K562 (cell line): ENCODE measurements around the gene CDC14A. TPM values are rescaled to one million over a fixed set of nuclear protein-coding genes. Genes with fewer than 3 reads are reported as not detected.

ENCODE experiments used
- ATAC-seq: fragments of 200-7000 bp; cut with Tn5 transposase; 3 replicates; pipeline ENCODE4 v1.9.1; 2020; ENCODE audit warnings: moderate library complexity
- BruUV-seq: library from RNA; stranded (reverse); fragments of 400-500 nt; replicated peaks from 2 replicates; lab custom pipeline; 2021; lab: Mats Ljungman, UMichigan
- CTCF ChIA-PET: fragments of 300-600 bp; formaldehyde crosslinking; extraction: SDS; loops from one replicate; lab custom pipeline; 2021; ENCODE audit warnings: low intra/inter-chr PET ratio; lab: Yijun Ruan, JAX
- POLR2A ChIA-PET: fragments of 300-600, 350-650 bp; sonication (Branson Sonifier 250); formaldehyde crosslinking; extraction: SDS; loops from one replicate; lab custom pipeline; 2021; ENCODE audit warnings: antibody characterized with exemption, inconsistent platforms; lab: Yijun Ruan, JAX
- DNase-seq, 4 experiments: peaks; one replicate each; pipeline versions ENCODE4 v3.0.0 to v3.0.0-alpha.2; 2011 to 2018; ENCODE audit warnings: low spot score in 3 of 4, mixed read lengths in 3 of 4; ENCODE audit errors: extremely low read depth in 1 of 4
- FAIRE-seq: peaks from 2 replicates; lab custom pipeline; 2011; peaks lifted over from hg19 to GRCh38; lab: Jason Lieb, UNC
- H2AFZ ChIP-seq: 2 replicates; pipeline ENCODE4 v1.6.0; 2011; ENCODE audit warnings: low read depth, low read length, control low read depth, inconsistent platforms
- H3K27ac ChIP-seq: fragments of 200-600 bp; 3 replicates; pipeline ENCODE4 v1.8.0; 2011; ENCODE audit warnings: low read depth, mild to moderate bottlenecking, control low read depth, inconsistent platforms, low read length, moderate library complexity, mixed read lengths; ENCODE audit errors: extremely low read depth
- H3K27me3 ChIP-seq, 2 experiments: fragments of 300-600 bp in 1 of 2; 2 replicates in 1 of 2; 3 replicates in 1 of 2; pipeline versions ENCODE4 v1.6.0 to v1.8.0; 2011; ENCODE audit warnings: inconsistent platforms in 2 of 2, low read length in 2 of 2, mild to moderate bottlenecking in 1 of 2, mixed read lengths in 1 of 2, moderate library complexity in 1 of 2; ENCODE audit not compliant: control insufficient read depth in 2 of 2, insufficient read depth in 2 of 2
- H3K36me3 ChIP-seq: fragments of 300-600 bp; 3 replicates; pipeline ENCODE4 v1.8.0; 2011; ENCODE audit warnings: mild to moderate bottlenecking, low read length, inconsistent platforms; ENCODE audit not compliant: control insufficient read depth, insufficient read depth
- H3K4me1 ChIP-seq, 2 experiments: fragments of 200-600 bp in 1 of 2; replicated peaks in 1 of 2; 2 replicates in 1 of 2; 3 replicates in 1 of 2; pipeline versions ENCODE4 v1.5.1 to v1.8.0; 2011; ENCODE audit warnings: inconsistent platforms in 2 of 2, low read length in 2 of 2, mild to moderate bottlenecking in 1 of 2, mixed read lengths in 1 of 2, moderate library complexity in 1 of 2; ENCODE audit not compliant: control insufficient read depth in 2 of 2, insufficient read depth in 2 of 2
- H3K4me2 ChIP-seq: 2 replicates; pipeline ENCODE4 v1.6.1; 2011; ENCODE audit warnings: low read length, control low read depth, inconsistent platforms, mixed read lengths; ENCODE audit not compliant: insufficient read depth
- H3K4me3 ChIP-seq: fragments of 200-600 bp; sonication (generic), shearing (Covaris generic); 2 replicates; pipeline ENCODE4 v1.5.1; 2016; ENCODE audit warnings: control low read depth, inconsistent platforms
- H3K79me2 ChIP-seq: fragments of 200-600 bp; 3 replicates; pipeline ENCODE4 v1.8.0; 2011; ENCODE audit warnings: low read length, inconsistent platforms; ENCODE audit not compliant: control insufficient read depth, insufficient read depth
- H3K9ac ChIP-seq, 2 experiments: 2 replicates each; pipeline versions ENCODE4 v1.6.0 to v1.6.1; 2011; ENCODE audit warnings: low read depth in 2 of 2, low read length in 2 of 2, control low read depth in 1 of 2, inconsistent platforms in 1 of 2, mild to moderate bottlenecking in 1 of 2, mixed read lengths in 1 of 2; ENCODE audit not compliant: insufficient read depth in 1 of 2
- H3K9me1 ChIP-seq: one replicate; pipeline ENCODE4 v1.6.0; 2011; ENCODE audit warnings: inconsistent platforms, mild to moderate bottlenecking, low read length, moderate library complexity; ENCODE audit not compliant: control insufficient read depth, insufficient read depth
- H3K9me3 ChIP-seq: replicated peaks from 2 replicates; pipeline ENCODE4 v1.5.1; 2011; ENCODE audit warnings: low read depth, low read length, inconsistent platforms; ENCODE audit not compliant: control insufficient read depth, insufficient read depth
- H4K20me1 ChIP-seq: replicated peaks from 2 replicates; pipeline ENCODE4 v1.6.1; 2011; ENCODE audit warnings: low read length, inconsistent platforms, mixed read lengths; ENCODE audit not compliant: control insufficient read depth, insufficient read depth
- ATF1 ChIP-seq, 2 experiments: fragments of 450-650 bp in 1 of 2; IDR thresholded peaks; 2 replicates each; pipeline ENCODE4 v1.6.1; 2016; ENCODE audit warnings: missing compliant biosample characterization in 1 of 2, missing genetic modification characterization in 1 of 2
- FIP1L1 ChIP-seq: fragments of 200-400 bp; formaldehyde crosslinking; IDR thresholded peaks from 2 replicates; pipeline ENCODE4 v1.6.1; 2018; ENCODE audit warnings: mild to moderate bottlenecking, low read depth, low read length; ENCODE audit not compliant: poor library complexity, severe bottlenecking
- HDAC8 ChIP-seq: fragments of 450-650 bp; IDR thresholded peaks from 2 replicates; pipeline ENCODE4 v1.6.1; 2016; ENCODE audit warnings: mild to moderate bottlenecking, missing genetic modification characterization, moderate library complexity, missing compliant biosample characterization
- MCM3 ChIP-seq: fragments of 450-650 bp; IDR thresholded peaks from 2 replicates; pipeline ENCODE4 v1.6.1; 2016
- NFATC3 ChIP-seq: fragments of 450-650 bp; IDR thresholded peaks from 2 replicates; pipeline ENCODE4 v1.6.1; 2017; ENCODE audit warnings: mild to moderate bottlenecking
- PHF21A ChIP-seq: fragments of 450-650 bp; IDR thresholded peaks from 2 replicates; pipeline ENCODE4 v1.6.1; 2017; ENCODE audit warnings: low read depth, borderline replicate concordance
- PHF8 ChIP-seq: fragments of 200-600 bp; sonication (generic); IDR thresholded peaks from 2 replicates; pipeline ENCODE4 v1.6.1; 2012; ENCODE audit warnings: mixed run types, mild to moderate bottlenecking, inconsistent platforms, low read length, moderate library complexity, borderline replicate concordance
- PKNOX1 ChIP-seq: fragments of 450-650 bp; IDR thresholded peaks from 2 replicates; pipeline ENCODE4 v1.6.1; 2016
- RNF2 ChIP-seq: sonication (generic); IDR thresholded peaks from 2 replicates; pipeline ENCODE4 v1.6.1; 2016
- RUNX1 ChIP-seq: sonication (generic); IDR thresholded peaks from 2 replicates; pipeline ENCODE4 v1.6.1; 2016; ENCODE audit warnings: antibody characterized with exemption, low read depth
- SAP30 ChIP-seq: fragments of 200-600 bp; sonication (generic); IDR thresholded peaks from 2 replicates; pipeline ENCODE4 v1.6.1; 2012; ENCODE audit warnings: borderline replicate concordance, low read depth, mild to moderate bottlenecking, moderate library complexity, low read length, control low read depth, inconsistent platforms; ENCODE audit not compliant: insufficient read depth, poor library complexity, severe bottlenecking
- SP2 ChIP-seq: IDR thresholded peaks from 2 replicates; pipeline ENCODE4 v1.6.1; 2011; ENCODE audit warnings: mild to moderate bottlenecking, low read depth, low read length, moderate library complexity; ENCODE audit not compliant: poor library complexity, severe bottlenecking; ENCODE audit errors: extremely low read depth
- TRIM24 ChIP-seq, 2 experiments: fragments of 450-650 bp; IDR thresholded peaks; 2 replicates each; pipeline ENCODE4 v1.6.1; 2016
- TSC22D4 ChIP-seq: fragments of 450-650 bp; IDR thresholded peaks from 2 replicates; pipeline ENCODE4 v1.6.1; 2016; ENCODE audit warnings: missing genetic modification characterization, missing biosample characterization, control low read depth
- ZBTB2 ChIP-seq: fragments of 450-650 bp; IDR thresholded peaks from 2 replicates; pipeline ENCODE4 v1.6.1; 2016; ENCODE audit warnings: antibody characterized with exemption
- WGBS: fragments of 100-300 bp; shearing (Covaris generic); methylation state at CpG from one replicate; pipeline ENCODE4 v1.1.6; 2016; ENCODE audit warnings: low coverage, mixed read lengths; ENCODE audit not compliant: insufficient coverage; ENCODE audit errors: missing lambda C conversion rate; 5-methylcytosine and 5-hydroxymethylcytosine counted together
- in situ Hi-C: fragments of 300-500 bp; cut with MboI; formaldehyde crosslinking; loops from 4 replicates; pipeline ENCODE4 v1.15.0; 2018; ENCODE audit warnings: inconsistent platforms, mixed read lengths
- intact Hi-C: fragments of 100-400 bp; cut with micrococcal nuclease; formaldehyde crosslinking; loops from 2 replicates; pipeline ENCODE4 v1.14.2; 2022
- polyA plus RNA-seq, 8 experiments: library from polyadenylated mRNA; depleted of rRNA in 4 of 8; stranded (reverse) in 5 of 8; unstranded in 3 of 8; fragments of >200 nt; fragmentation: Nextera tagmentation in 2 of 8; fragmentation: Illumina TruSeq in 1 of 8; extraction: Ambion mirVana in 2 of 8; extraction: Trizol in 1 of 8; gene quantifications; 2 replicates each; pipeline versions ENCODE4 v1.2.1 to v1.2.3, GENCODE V29; 2011 to 2014; ENCODE audit warnings: inconsistent platforms in 1 of 8, missing spikeins in 1 of 8
- total RNA-seq, 7 experiments: library from RNA; depleted of rRNA in 6 of 7; stranded (reverse); fragments of >200 nt in 6 of 7; fragmentation: Illumina TruSeq in 2 of 7; extraction: Trizol in 2 of 7; gene quantifications; 2 replicates each; pipeline versions ENCODE4 v1.2.1 to v1.2.3, GENCODE V29; 2011 to 2021; ENCODE audit warnings: low replicate concordance in 1 of 7
- TF ChIP-seq, protein P1 (sequence below): fragments of 200-800 bp; sonication (Bioruptor generic); IDR thresholded peaks from 2 replicates; pipeline ENCODE4 v1.6.1; 2017; ENCODE audit warnings: missing genetic modification characterization, missing compliant biosample characterization
- TF ChIP-seq, protein P2 (sequence below): sonication (generic); formaldehyde crosslinking; IDR thresholded peaks from 2 replicates; pipeline ENCODE4 v1.8.1; 2022; ENCODE audit warnings: missing genetic modification reagents

Gene CDC14A
- total and polyA plus RNA-seq, 9 of the 15 experiments (the other 6 are each of a cell fraction or from before 2014, with no cell fraction given) = 17.0 to 74.3 (median 33.4) TPM

DNA sequence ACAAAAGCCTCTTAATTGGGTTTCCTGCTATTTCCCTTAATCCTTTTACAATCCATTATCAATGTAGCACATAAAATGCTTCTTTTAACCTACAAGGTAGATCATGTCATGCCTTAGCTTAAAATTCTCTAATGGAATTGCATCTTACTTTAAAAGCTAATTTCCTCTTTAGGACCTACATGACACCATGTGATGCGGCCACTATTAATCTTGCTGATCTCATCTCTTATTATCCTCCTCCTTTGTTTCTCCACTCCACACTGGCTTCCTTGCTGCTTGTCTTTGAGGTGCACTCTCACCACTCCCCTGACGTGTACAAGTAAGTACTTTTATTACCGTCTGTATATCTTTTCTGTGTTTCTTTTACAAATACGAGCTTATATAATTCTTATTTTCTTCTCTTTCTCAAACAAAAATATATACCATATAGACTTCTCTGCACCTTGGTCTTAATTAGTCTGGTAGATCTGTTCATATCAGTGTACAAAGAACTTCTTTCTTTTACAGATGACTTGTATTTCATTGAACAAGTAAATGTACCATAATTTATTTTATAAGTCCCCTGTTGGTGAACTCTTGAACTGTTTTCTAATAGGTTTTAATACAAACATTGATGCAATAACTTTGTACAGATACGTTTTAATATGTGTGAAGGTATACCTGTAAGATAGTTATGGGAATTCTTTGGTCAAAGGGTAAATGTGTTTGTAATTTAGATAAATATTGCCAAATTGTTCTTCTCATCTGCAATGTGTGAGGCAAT, 213.8 kb downstream of the CDC14A start:
- Histone ChIP-seq H3K79me2 (no peaks in the 10 kb centered on the region), H4K20me1 (no peaks in the 10 kb centered on the region), H3K27me3 (no peaks in the 10 kb centered on the region; a peak in 2 of 5 replicates), H3K27ac (no peak overlapping the region), H3K9me1 (no peaks in the 10 kb centered on the region), H3K9ac (no peak overlapping the region), H3K4me1 (no peaks in the 10 kb centered on the region), H3K4me3 (no peak overlapping the region), H3K36me3 (no peaks in the 10 kb centered on the region), H2AFZ (no peak overlapping the region), H3K9me3 (no peaks in the 10 kb centered on the region), H3K4me2 (no peak overlapping the region)
- DNase-seq = no peak
- intact Hi-C loops = no loop called here
- ChIA-PET POLR2A (no interaction called here), CTCF (no interaction called here)
- no peak for FAIRE-seq
- BruUV-seq = no TSS peak
- ATAC-seq = no peak
- 0% methylated on average over 5 of the region's 5 CpGs for WGBS
- in situ Hi-C loops = no loop called here
- no peak for TF ChIP-seq RUNX1
- no peak for TF ChIP-seq PKNOX1
- no peak for TF ChIP-seq RNF2
- no peak for TF ChIP-seq HDAC8 (tag)
- no peak for TF ChIP-seq TSC22D4
- TF ChIP-seq, protein P1, sequence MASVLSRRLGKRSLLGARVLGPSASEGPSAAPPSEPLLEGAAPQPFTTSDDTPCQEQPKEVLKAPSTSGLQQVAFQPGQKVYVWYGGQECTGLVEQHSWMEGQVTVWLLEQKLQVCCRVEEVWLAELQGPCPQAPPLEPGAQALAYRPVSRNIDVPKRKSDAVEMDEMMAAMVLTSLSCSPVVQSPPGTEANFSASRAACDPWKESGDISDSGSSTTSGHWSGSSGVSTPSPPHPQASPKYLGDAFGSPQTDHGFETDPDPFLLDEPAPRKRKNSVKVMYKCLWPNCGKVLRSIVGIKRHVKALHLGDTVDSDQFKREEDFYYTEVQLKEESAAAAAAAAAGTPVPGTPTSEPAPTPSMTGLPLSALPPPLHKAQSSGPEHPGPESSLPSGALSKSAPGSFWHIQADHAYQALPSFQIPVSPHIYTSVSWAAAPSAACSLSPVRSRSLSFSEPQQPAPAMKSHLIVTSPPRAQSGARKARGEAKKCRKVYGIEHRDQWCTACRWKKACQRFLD (CRISPR knock-in tag) = no peak
- no peak for TF ChIP-seq ZBTB2
- TF ChIP-seq TRIM24 (IDR thresholded peaks at IDR 0.05) = no peak
- TF ChIP-seq MCM3 = no peak
- no peak for TF ChIP-seq ATF1 (CRISPR knock-in tag; IDR thresholded peaks at IDR 0.05)
- no peak for TF ChIP-seq ATF1 (tag; IDR thresholded peaks at IDR 0.05)
- TF ChIP-seq NFATC3 = no peak
- TF ChIP-seq, protein P2, sequence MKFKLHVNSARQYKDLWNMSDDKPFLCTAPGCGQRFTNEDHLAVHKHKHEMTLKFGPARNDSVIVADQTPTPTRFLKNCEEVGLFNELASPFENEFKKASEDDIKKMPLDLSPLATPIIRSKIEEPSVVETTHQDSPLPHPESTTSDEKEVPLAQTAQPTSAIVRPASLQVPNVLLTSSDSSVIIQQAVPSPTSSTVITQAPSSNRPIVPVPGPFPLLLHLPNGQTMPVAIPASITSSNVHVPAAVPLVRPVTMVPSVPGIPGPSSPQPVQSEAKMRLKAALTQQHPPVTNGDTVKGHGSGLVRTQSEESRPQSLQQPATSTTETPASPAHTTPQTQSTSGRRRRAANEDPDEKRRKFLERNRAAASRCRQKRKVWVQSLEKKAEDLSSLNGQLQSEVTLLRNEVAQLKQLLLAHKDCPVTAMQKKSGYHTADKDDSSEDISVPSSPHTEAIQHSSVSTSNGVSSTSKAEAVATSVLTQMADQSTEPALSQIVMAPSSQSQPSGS (CRISPR knock-in tag) = no peak
- TF ChIP-seq PHF8 = no peak
- TF ChIP-seq PHF21A = no peak
- no peak for TF ChIP-seq FIP1L1
- TF ChIP-seq SP2 = no peak
- no peak for TF ChIP-seq SAP30
